Measurements from ENCODE around the gene PPBP. TPM values are rescaled to one million over a fixed set of nuclear protein-coding genes. Genes with fewer than 3 reads are reported as not detected.

Gene PPBP
- total and polyA plus RNA-seq, 2 experiments from 2014 or later, result not detected

GRCh38 chr4:73943555-73943954 is 44.4 kb downstream of the PPBP start:
- DNase-seq (ENCODE audit: low read depth in 1 of 2, low spot score in 1 of 2), result no peak

GRCh38 chr4:73936969-73937368 is 51.0 kb downstream of the PPBP start:
- Histone ChIP-seq H3K4me3 (no peak overlapping the region), H3K27ac (no peak overlapping the region), H3K9me3 (ENCODE audit: low read depth) (no peaks in the 10 kb centered on the region), H3K36me3 (no peaks in the 10 kb centered on the region), H3K4me1 (ENCODE audit: low read depth) (no peaks in the 10 kb centered on the region), H3K27me3 (peaks cover 6% of the 10 kb centered on the region)
- TF ChIP-seq CTCF (IDR thresholded peaks at IDR 0.05; ENCODE audit: low read depth, low read length), result no peak
- DNase-seq (ENCODE audit: low read depth in 1 of 2, low spot score in 1 of 2), result no peak

More at GRCh38 chr4:73943555-73943954, 44.4 kb downstream of the PPBP start:
- no peak for TF ChIP-seq CTCF (IDR thresholded peaks at IDR 0.05; ENCODE audit: low read depth, low read length)
- H3K36me3 ChIP-seq, result no peaks in the 10 kb centered on the region
- H3K4me1 ChIP-seq (ENCODE audit: low read depth), result no peaks in the 10 kb centered on the region
- H3K4me3 ChIP-seq, result no peak overlapping the region
- peaks cover 46% of the 10 kb centered on the region for H3K27me3 ChIP-seq
- no peaks in the 10 kb centered on the region for H3K9me3 ChIP-seq (ENCODE audit: low read depth)
- no peak overlapping the region for H3K27ac ChIP-seq

Other genes starting within 250 kb of the PPBP start
- gene CXCL8, start 247.6 kb downstream of the PPBP start, total RNA-seq, result not detected in 2 replicates
- gene CXCL8, start 247.6 kb downstream of the PPBP start, polyA plus RNA-seq, result not detected in 2 replicates
- not detected in 2 replicates for gene CXCL6, start 151.5 kb downstream of the PPBP start, total RNA-seq
- not detected in 2 replicates for gene CXCL6, start 151.5 kb downstream of the PPBP start, polyA plus RNA-seq
- not detected in 2 replicates for gene PF4V1, start 134.9 kb downstream of the PPBP start, total RNA-seq
- not detected in 2 replicates for gene PF4V1, start 134.9 kb downstream of the PPBP start, polyA plus RNA-seq
- gene CXCL1, start 118.8 kb downstream of the PPBP start, total RNA-seq, result not detected in 2 replicates
- not detected in 2 replicates for gene CXCL1, start 118.8 kb downstream of the PPBP start, polyA plus RNA-seq
- gene PF4, start 6.2 kb downstream of the PPBP start, total RNA-seq, result not detected in 2 replicates
- gene PF4, start 6.2 kb downstream of the PPBP start, polyA plus RNA-seq, result not detected in 2 replicates
- gene CXCL5, start 10.5 kb upstream of the PPBP start, total RNA-seq, result not detected in 2 replicates
- gene CXCL5, start 10.5 kb upstream of the PPBP start, polyA plus RNA-seq, result not detected in 2 replicates
- not detected in 2 replicates for gene CXCL3, start 50.5 kb upstream of the PPBP start, total RNA-seq
- 0.26 TPM in 1 of 2 replicates, not detected in the other for gene CXCL3, start 50.5 kb upstream of the PPBP start, polyA plus RNA-seq
- not detected in 2 replicates for gene CXCL2, start 111.0 kb upstream of the PPBP start, total RNA-seq
- not detected in 2 replicates for gene CXCL2, start 111.0 kb upstream of the PPBP start, polyA plus RNA-seq
- 9.2 and 12.3 TPM in 2 replicates for gene MTHFD2L, start 169.9 kb upstream of the PPBP start, total RNA-seq
- gene MTHFD2L, start 169.9 kb upstream of the PPBP start, polyA plus RNA-seq, result 10.8 and 12.0 TPM in 2 replicates